ENCODE data around the gene RNASEH2A.

DNA sequence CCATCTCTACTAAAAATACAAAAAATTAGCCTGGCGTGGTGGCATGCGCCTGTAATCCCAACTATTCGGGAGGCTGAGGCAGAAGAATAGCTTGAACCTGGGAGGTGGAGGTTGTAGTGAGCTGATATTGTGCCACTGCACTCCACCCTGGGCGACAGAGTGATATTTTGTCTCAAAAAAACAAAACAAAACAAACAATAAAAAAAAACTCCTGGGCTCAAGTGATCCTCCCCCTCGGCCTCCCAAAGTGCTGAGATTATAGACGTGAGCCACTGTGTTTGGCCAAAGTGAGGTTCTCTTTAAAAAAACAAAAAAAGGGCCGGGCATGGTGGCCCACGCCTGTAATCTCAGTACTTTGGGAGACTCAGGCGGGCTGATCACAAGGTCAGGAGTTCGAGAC is 18.9 kb upstream of the RNASEH2A start:
- TF ChIP-seq, protein P1, sequence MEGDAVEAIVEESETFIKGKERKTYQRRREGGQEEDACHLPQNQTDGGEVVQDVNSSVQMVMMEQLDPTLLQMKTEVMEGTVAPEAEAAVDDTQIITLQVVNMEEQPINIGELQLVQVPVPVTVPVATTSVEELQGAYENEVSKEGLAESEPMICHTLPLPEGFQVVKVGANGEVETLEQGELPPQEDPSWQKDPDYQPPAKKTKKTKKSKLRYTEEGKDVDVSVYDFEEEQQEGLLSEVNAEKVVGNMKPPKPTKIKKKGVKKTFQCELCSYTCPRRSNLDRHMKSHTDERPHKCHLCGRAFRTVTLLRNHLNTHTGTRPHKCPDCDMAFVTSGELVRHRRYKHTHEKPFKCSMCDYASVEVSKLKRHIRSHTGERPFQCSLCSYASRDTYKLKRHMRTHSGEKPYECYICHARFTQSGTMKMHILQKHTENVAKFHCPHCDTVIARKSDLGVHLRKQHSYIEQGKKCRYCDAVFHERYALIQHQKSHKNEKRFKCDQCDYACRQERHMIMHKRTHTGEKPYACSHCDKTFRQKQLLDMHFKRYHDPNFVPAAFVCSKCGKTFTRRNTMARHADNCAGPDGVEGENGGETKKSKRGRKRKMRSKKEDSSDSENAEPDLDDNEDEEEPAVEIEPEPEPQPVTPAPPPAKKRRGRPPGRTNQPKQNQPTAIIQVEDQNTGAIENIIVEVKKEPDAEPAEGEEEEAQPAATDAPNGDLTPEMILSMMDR (IDR thresholded peaks at IDR 0.05) = no peak
- TF ChIP-seq POLR2A (IDR thresholded peaks at IDR 0.05) = no peak
